Parathyroid adenoma (tissue), 2 donors: ENCODE results near the gene ARHGAP27.
A peak's percentile ranks its signal among the peaks of the same experiment; 100 is the strongest.

Experiments
- H2AFZ ChIP-seq: fragments of 300-600 bp; sonication (generic); one replicate; pipeline ENCODE4 v1.7.0; 2017; ENCODE audit warnings: antibody characterized with exemption, mild to moderate bottlenecking
- H3K27ac ChIP-seq: fragments of 300-600 bp; sonication (generic); one replicate; pipeline ENCODE4 v1.7.0; 2017
- H3K27me3 ChIP-seq: fragments of 300-600 bp; sonication (generic); one replicate; pipeline ENCODE4 v1.7.0; 2017; ENCODE audit warnings: low read length; ENCODE audit not compliant: control insufficient read depth, insufficient read depth
- H3K36me3 ChIP-seq: fragments of 300-600 bp; sonication (generic); one replicate; pipeline ENCODE4 v1.7.0; 2017; ENCODE audit warnings: low read length; ENCODE audit not compliant: control insufficient read depth, insufficient read depth
- H3K4me1 ChIP-seq: fragments of 300-600 bp; sonication (generic); one replicate; pipeline ENCODE4 v1.7.0; 2017; ENCODE audit warnings: control low read depth
- H3K4me2 ChIP-seq: fragments of 300-600 bp; sonication (generic); one replicate; pipeline ENCODE4 v1.7.0; 2017; ENCODE audit warnings: low read length
- H3K4me3 ChIP-seq: fragments of 300-600 bp; sonication (generic); one replicate; pipeline ENCODE4 v1.7.0; 2017; ENCODE audit warnings: low read depth, low read length
- H3K79me2 ChIP-seq: fragments of 300-600 bp; sonication (generic); one replicate; pipeline ENCODE4 v1.7.0; 2017; ENCODE audit warnings: control low read depth
- H3K9ac ChIP-seq: fragments of 300-600 bp; sonication (generic); one replicate; pipeline ENCODE4 v1.7.0; 2017; ENCODE audit warnings: mild to moderate bottlenecking
- H3K9me3 ChIP-seq: fragments of 300-600 bp; sonication (generic); one replicate; pipeline ENCODE4 v1.7.0; 2017; ENCODE audit warnings: low read length; ENCODE audit not compliant: control insufficient read depth
- CTCF ChIP-seq: fragments of 300-600 bp; sonication (generic); IDR thresholded peaks from one replicate; pipeline ENCODE4 v1.7.0; 2017; ENCODE audit warnings: antibody characterized with exemption, mild to moderate bottlenecking
- donor health status: primary hyperparathyroidism.

The ARHGAP27 gene

GRCh38 chr17:45394913-45395568 lies 37.6 kb downstream of the ARHGAP27 start:
- Histone ChIP-seq H2AFZ (peak overlapping the region; percentile 59), H3K9me3 (no peaks in the 10 kb centered on the region), H3K4me1 (no peaks in the 10 kb centered on the region), H3K4me2 (no peak overlapping the region), H3K9ac (no peak overlapping the region), H3K27me3 (no peaks in the 10 kb centered on the region), H3K4me3 (no peak overlapping the region), H3K27ac (no peak overlapping the region), H3K36me3 (no peaks in the 10 kb centered on the region), H3K79me2 (no peaks in the 10 kb centered on the region)
- peak; percentile 81 for TF ChIP-seq CTCF

- no peaks in the 10 kb centered on the region for H3K4me1 ChIP-seq
- H3K27ac ChIP-seq = no peak overlapping the region
- no peaks in the 10 kb centered on the region for H3K36me3 ChIP-seq
- H3K9me3 ChIP-seq = no peaks in the 10 kb centered on the region
- no peaks in the 10 kb centered on the region for H3K79me2 ChIP-seq
- no peak for TF ChIP-seq CTCF
- H2AFZ ChIP-seq = no peak overlapping the region
- H3K4me3 ChIP-seq = no peak overlapping the region
- H3K4me2 ChIP-seq = no peak overlapping the region
- H3K27me3 ChIP-seq = no peaks in the 10 kb centered on the region
- no peak overlapping the region for H3K9ac ChIP-seq
These were observed 38.1 kb downstream of the ARHGAP27 start for GRCh38 chr17:45394564-45394912.

GRCh38 chr17:45394091-45394490 lies 38.6 kb downstream of the ARHGAP27 start:
- Histone ChIP-seq H3K36me3 (no peaks in the 10 kb centered on the region), H3K4me2 (no peak overlapping the region), H3K4me3 (no peak overlapping the region), H2AFZ (no peak overlapping the region), H3K27me3 (no peaks in the 10 kb centered on the region), H3K27ac (no peak overlapping the region), H3K9ac (no peak overlapping the region), H3K4me1 (no peaks in the 10 kb centered on the region), H3K9me3 (no peaks in the 10 kb centered on the region), H3K79me2 (no peaks in the 10 kb centered on the region)
- no peak for TF ChIP-seq CTCF

- H3K4me3 ChIP-seq = no peak overlapping the region
- no peaks in the 10 kb centered on the region for H3K4me1 ChIP-seq
- no peak for TF ChIP-seq CTCF
- H2AFZ ChIP-seq = no peak overlapping the region
- H3K79me2 ChIP-seq = no peaks in the 10 kb centered on the region
- H3K4me2 ChIP-seq = no peak overlapping the region
- H3K27ac ChIP-seq = no peak overlapping the region
- H3K9me3 ChIP-seq = no peaks in the 10 kb centered on the region
- H3K36me3 ChIP-seq = no peaks in the 10 kb centered on the region
- H3K9ac ChIP-seq = no peak overlapping the region
- no peaks in the 10 kb centered on the region for H3K27me3 ChIP-seq
These were observed 39.3 kb downstream of the ARHGAP27 start for GRCh38 chr17:45393411-45393810.

GRCh38 chr17:45391918-45392317 lies 40.8 kb downstream of the ARHGAP27 start:
- no peaks in the 10 kb centered on the region for H3K9me3 ChIP-seq
- no peak overlapping the region for H3K9ac ChIP-seq
- no peaks in the 10 kb centered on the region for H3K27me3 ChIP-seq
- H3K79me2 ChIP-seq = no peaks in the 10 kb centered on the region
- no peak overlapping the region for H2AFZ ChIP-seq
- no peak overlapping the region for H3K4me3 ChIP-seq
- H3K36me3 ChIP-seq = no peaks in the 10 kb centered on the region
- H3K4me2 ChIP-seq = no peak overlapping the region
- no peak overlapping the region for H3K27ac ChIP-seq
- TF ChIP-seq CTCF = no peak
- H3K4me1 ChIP-seq = no peaks in the 10 kb centered on the region
